Amniotic epithelial cell (primary cell): ENCODE data around the gene NCKAP5.
A peak's percentile ranks its signal among the peaks of the same experiment; 100 is the strongest.

ENCODE experiments used
- DNase-seq: peaks from one replicate; pipeline ENCODE4 v3.0.0-alpha.2; 2010; ENCODE audit warnings: low read depth

NCKAP5 gene

DNA sequence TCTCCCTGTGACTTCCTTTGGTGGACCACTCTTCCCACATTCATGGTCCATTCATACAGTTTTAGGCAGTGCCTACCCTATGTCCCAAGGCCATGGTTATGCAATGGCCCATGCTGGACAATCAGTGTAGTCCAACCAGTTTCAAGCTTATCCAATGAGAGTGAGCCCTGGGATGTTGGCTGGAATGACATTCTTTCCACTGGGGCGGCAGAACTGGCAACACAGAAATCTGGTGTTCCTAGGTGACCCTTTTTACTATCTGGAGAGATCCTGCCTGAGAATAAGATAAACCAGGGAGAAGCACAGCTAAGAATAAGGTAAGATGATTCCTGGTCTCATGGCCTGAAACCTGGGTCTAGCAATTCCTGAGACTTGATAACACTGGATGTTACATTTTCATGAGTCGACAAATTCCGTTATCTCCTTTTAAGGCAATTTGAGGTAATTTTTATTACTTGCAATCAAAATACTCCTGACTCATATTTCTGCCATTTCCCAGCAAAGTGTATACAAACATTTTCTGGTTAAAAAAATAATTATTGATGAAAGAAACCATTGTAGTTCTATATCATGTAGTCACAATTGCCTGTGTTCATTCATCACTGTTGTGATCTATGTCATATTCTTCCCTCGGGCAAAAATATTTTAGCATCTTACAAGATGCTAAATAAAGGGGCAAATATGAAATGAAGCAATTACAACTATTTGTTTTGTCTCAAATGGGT, 626.8 kb downstream of the NCKAP5 start:
- DNase-seq = no peak

DNA sequence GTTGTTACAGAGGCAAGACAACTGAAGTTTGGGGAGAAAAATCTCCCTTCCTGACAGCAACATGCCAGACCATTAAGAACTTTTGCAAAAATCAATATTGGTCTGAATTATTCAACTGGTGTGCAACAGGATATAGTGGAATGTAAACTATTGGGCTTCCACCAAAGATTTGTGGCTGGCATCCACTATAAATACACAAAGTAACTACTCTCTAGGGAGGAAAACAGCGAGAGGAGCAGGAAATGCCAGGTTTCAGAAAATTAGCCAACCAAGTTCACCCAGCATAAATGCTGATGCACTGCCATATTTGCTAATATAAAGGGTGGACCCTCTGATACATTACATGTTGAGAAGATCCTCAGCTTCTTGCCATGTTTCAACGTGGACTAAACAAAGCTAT, 630.6 kb downstream of the NCKAP5 start:
- no peak for DNase-seq

DNA sequence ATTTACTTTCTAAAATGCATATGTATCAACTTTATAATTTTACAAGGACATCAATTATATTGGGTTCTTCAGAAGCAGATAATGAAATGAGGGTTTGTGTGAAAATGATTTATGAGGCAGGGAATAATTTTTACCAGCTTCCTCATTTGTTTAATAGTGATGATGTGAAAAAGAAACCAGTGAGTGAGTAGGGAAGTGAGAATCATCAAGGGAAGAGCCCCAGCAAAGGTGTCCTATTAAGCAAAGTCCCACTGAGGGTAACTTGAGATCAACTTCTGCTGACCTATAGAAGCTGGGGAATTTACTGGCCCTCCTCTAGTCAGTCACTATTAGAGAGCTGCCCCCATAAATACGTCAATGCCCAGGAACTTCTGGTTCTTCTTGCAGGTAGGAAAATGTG, 631.5 kb downstream of the NCKAP5 start:
- DNase-seq = no peak

DNA sequence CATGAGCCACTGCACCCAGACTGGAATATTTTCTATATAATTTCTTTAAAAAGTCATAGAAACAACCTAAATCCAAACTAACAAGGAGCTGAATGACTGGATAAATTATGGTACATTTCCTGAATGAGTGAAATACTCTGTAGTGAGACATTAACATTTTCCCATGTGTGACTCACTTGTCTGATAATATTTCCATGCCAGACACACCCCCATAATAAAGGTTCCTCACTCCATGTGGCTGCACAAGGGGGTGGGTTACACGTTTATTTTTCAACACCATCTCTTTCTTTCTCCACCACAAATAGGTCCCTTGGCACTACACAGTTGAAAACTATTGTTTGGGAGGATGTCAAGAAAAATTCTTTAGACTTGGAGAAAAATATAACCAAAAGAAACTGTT, 632.0 kb downstream of the NCKAP5 start:
- no peak for DNase-seq

DNA sequence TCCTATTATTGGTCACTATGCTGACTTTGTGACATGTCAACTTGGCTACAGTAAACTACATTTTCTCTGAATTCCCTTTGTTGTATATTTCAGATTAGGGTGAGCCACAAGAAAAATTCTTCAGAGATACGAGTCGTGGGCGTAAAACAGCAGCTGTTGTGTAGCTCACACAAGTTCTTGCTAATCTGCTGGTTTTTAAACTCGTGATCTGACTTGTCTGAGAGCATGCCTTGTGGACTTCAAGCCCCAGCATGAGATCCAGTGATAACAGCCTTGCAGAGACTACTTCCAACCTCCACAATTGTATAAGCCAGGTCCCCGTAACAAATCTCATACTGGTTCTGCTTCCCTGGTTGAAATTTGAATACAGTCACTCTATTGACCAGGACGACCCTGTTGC, 638.5 kb downstream of the NCKAP5 start:
- DNase-seq = peak; percentile 7

DNA sequence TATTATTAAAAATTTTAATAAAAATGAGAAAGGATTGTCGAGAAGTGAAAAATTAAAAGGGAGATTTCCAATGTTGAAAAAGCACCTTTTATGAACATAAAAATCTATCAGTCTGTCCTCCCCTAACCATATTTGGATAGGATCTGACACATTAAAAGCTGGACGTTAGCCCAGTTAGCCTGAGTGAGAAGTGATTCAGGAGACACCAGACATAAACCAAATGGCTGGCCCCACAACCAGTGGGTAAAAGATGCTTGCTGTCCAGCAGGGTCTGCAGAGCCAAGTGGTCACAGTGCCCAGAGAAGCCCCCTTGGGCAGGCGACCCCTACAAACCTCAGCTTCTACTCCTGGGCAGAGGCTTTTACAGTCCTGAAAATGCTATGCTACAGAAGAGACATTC, 644.5 kb downstream of the NCKAP5 start:
- DNase-seq = peak; percentile 15

DNA sequence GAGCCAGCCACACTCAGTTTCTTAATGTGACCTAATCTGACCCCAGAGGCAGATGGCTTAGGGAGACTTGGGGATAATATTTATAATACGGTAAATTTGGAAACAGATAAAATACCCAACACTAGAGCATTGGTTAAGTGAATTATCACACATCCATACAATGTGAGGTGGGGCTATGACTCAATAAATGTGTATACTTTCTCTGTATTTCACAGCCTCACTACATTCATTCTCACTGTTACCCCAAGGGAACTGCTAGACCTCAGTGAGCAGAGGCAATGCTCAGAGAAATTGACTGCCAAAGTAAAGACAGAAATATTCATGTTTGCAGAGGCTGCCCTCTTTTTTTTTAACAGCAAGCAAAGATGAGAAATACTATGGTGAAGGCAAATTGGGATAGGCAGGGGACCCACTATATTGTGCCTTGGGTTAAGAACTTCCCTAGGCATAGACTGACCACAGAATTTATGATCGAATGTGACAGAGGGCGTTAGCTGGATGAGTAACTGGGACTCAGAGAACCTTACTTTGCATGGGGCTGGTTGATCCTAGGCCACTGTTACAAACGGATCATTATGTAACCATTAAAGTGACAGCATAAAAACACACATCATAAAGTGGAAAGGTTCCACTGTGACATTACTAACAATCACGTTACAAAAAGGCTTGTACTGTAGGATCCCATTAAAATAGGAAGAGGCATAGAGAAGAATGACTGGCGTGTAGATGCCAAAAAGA, 652.3 kb downstream of the NCKAP5 start:
- no peak for DNase-seq

DNA sequence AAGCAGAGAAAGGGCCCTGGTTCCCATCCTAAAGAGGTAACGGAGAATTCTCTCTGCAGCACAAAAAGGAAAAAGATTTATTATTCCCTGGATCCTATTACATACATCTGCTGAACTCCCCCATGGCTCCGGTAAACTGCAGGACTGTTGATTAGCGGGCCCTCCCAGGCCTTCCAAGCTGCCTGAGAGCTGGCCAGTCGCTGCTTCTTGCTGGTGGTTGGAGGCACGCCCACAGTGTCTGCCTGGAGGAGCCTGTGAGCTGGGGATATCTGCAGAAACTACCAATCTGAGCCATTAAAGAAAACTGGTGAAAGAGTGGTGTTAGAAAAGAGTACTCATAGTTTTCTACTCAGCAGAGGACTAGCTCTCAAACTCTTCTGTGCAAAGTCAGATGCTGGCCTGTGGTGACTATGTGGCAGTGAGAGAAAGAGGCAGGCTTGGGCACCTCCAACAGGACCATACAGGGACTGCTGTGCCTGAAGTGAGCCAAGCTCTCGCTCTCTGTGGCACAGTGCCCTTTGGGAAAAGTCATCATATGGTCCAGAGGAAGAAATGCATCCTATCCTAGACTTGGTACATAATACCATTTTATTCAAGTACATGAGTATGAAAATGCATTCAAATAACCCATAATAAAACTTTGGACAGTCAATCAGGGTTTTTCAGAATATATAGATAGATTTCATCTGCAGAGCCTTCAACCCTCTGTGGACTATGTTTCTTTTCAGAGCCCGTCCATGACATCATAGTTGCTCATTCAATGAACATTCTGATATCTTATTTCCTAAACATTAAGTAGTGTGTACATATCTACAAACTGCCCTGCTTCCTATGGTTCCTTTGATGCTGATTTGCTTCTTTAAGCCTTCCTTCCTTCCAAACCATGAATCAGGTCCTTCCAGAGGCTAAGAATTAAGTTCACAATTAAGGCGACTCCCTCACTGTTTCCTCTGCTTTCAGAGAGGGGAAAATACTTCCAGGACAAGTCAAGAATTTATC, 656.2 kb downstream of the NCKAP5 start:
- no peak for DNase-seq

DNA sequence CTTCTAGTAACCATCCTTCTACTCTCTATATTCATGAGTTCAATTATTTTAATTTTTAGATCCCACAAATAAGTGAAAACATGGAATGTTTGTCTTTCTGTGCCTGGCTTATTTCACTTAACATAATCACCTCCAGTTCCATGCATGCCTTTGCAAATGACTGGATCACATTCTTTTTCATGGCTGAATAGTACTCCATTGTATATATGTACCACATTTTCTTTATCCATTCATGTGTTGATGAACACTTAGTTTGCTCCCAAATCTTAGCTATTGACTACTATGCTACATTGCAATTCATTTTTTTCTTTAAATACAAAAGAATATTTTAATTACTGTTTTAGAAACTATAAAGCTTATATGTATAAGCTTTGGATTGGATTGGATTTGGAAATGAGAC, 657.8 kb downstream of the NCKAP5 start:
- no peak for DNase-seq

DNA sequence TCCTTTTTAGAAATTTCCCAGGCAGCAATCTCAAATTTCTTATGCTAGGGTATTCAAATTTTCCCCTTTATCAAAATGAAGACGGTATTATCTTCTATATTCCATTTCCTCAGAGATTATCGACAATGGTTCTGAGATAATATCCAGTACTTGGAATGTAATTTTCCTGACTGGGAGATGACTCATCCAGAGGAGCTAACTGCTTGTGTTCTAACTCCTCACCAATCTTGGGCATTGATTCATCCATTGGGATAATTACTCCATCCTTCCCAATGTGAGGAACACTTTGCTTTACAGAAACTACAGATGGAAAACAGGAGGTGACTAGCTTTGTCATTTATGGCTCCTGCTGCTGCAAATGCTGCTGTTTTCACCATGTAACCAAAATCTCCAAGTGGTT, 658.8 kb downstream of the NCKAP5 start:
- DNase-seq = no peak

DNA sequence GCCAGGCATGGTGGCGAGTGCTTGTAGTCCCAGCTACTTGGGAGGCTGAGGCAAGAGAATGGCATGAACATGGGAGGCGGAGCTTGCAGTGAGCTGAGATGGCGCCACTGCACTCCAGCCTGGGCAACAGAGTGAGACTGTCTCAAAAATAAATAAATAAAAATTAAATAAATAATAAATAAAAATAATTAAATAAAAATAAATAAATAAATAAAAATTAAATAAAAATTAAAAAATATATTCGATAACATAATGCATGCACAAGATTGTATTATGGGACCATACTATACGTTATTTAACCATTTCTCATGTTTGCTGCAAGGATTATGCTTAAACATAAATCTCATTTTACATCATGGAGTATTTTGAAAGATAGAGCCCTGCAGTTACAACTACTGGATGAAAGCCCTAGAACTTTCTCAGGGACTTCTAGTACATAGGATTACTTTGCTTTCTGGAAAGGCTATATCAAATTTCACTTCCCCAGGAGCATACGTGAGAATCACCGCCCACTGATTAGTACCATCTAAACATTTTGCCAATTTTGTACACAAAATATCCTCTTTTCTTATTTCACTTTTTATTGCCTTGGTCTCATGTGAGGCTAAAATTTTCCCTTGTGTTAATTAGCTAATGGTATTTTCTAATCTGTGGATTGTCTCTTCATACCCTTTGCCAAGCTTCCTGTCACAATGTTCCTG, 664.0 kb downstream of the NCKAP5 start:
- DNase-seq = no peak

DNA sequence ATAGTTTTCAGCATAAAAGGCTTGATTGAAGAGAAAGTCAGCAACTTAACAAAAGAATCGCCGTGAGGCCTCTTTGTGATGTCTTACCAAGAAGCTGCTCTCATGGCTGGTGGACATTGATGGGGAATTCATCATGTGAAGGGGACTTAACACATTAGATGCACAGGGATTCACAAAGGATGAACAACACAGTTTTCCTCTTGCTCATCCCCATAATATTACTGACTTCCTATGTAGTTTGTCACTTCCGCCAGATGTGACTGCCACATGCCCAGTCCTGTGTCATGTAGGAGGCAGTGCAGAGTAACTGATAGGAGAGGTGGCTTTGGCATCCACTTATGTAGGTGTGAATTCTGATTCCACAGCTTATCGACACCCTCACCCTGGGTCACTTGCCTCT, 665.6 kb downstream of the NCKAP5 start:
- no peak for DNase-seq

DNA sequence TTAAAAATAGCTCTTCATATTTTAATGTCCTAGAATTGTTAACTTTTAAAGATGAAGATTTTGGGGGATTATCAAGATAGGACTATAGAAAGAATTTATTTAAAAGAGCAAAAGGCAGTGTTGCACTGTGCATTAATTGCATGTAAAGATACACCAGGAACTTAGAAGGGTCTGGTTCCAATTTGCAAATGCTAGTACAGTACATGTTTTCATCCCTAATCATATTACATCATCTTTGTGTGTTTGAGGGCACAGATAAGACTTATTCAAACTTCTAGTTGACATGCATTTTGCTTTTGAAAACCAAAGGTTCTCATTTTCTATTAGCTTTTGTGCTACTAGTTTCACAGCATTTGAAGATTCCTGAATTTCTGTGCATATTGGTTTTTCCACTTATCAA, 666.6 kb downstream of the NCKAP5 start:
- no peak for DNase-seq

DNA sequence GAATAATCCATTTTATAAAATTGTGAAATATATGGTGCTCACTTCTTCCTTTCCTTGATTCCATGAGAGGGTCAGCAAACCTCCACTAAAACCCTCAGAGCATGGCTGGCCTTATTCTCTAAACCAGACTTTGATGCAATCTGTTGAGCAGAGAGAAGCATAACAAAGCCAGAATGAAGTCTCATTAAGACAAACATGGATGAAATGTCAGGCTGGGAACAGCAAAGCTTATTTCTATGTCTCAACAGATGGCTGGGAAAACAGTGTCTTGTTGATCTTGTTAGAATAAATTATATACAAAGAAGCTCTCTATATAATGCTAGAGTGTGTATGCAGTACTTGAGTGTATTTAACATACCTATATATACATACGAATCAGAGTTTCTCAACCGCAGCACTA, 671.2 kb downstream of the NCKAP5 start:
- no peak for DNase-seq

DNA sequence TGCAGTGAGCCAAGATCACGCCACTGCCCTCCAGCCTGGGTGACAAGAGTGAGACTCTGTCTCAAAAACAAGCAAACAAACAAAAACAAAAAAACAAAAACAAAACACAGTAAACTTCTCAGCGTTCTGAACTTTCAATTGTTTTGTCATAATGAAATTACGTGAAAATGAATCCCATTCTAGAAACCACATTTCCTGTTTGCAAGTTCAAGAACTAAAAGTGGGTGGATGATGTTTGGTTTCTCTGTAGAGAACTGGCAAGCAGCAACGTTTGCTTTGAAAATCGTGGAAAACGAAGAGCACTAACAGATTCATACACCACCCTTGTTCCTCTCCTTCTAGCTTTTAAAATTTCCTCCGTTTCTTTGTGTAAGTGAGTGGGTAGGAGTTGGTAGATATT, 672.2 kb downstream of the NCKAP5 start:
- no peak for DNase-seq

DNA sequence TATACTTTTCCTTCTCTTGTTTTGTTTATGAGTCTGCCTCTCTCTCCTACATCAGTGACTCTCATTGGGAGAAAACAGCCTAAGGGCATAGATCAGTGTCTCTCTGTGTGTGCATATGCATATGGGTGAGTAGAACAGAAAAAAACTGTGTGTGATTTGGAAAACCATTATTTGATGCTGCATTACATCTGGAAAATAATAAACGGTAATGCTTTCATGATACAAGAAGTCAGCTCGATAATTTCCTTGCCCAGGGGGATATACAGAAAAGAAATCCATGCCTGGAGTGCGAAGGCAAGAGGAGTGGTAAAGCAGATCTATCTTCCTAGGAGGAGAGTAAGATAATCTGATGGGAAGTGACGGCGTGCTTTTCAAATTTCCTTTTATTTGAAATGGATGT, 676.8 kb downstream of the NCKAP5 start:
- no peak for DNase-seq

DNA sequence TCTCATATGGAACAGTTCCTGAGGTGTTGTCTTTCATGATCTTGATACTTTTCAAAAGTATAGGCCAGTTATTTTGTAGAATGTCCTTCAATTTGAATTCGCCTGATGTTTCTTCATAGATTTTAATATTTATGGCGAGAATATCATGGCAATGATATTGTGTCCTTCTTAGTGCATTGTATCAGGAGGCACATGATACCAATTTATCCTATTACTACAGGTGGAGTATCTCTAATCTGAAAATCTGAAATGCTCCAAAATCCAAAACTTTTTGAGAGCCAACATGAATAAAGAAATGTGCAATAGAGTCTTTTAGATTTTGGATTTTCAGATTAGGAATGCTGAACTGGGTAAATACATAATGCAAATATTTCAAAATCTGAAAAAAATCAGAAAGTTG, 681.7 kb downstream of the NCKAP5 start:
- no peak for DNase-seq

DNA sequence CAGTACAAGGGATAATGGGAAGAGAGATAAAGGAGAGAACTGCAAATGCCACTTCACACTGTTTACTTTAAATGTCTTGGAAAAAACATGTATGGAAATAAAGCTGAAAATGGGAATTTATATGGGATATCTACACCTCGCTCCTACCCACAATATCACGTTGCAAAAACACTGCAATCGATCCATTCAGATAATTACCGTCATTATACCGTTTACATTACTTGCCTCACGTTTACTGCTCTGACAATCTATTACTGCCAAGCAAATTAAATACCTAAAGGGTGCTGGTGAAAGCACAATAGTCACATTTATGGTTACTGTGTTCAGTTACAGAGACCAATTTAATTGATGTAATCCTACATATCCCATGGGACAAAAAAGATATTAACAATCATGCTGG, 683.6 kb downstream of the NCKAP5 start:
- DNase-seq = no peak

DNA sequence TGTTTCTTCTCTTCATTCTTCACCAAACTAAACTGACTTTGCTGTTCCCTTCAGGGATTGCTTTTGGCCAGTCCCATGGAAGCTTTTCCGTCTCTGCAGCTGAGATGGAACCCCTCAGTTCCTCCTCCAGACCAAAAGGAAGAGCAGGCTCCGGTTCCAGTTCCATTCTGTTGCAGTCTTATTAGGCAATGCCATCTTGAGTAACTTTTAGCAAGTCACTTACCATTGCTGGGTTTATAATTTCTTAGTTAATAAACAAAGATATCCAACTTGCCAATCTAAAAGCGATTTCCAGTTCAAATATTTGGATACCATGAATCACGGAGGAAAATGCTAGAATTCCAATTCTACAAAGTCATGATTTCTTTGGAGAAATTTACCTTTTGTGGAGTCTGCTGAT, 684.0 kb downstream of the NCKAP5 start:
- no peak for DNase-seq

DNA sequence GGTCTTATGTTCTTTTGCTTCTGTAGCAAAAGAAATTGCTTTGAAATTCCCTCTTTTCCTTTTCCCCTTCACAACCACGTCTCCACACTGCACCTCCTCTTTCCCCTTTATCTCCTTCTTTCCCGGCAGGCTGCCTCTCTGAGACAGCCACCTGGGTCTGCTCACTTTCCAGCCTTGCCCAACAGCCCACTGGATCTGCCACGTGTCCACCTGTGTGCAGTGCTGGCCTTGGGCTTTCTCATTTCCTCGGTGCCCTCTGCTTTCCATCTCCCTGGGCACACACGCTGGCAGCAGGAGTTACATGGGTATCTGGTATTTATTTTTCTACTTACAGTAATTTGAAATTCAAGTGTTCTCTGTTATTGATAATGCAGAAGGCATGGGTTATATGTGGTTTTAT, 684.8 kb downstream of the NCKAP5 start:
- DNase-seq = no peak

DNA sequence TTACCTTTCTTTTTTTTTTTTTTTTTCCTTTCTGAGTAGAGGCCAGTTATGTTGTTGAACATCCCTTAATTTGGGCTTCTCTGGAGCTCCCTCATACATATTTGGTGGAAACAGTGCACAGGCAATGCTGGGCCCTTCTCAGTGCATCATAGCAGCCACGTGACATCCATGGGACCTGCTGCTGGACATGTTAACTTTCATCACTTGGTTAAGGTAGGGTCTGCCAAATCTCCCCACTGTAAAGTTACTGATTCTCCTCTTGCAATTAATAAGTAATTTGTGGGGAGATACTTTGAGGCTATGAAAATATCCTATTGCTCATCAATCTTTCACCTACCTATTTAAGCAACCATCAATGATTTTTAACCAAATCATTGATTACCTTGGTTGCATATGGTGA, 686.7 kb downstream of the NCKAP5 start:
- DNase-seq = no peak

DNA sequence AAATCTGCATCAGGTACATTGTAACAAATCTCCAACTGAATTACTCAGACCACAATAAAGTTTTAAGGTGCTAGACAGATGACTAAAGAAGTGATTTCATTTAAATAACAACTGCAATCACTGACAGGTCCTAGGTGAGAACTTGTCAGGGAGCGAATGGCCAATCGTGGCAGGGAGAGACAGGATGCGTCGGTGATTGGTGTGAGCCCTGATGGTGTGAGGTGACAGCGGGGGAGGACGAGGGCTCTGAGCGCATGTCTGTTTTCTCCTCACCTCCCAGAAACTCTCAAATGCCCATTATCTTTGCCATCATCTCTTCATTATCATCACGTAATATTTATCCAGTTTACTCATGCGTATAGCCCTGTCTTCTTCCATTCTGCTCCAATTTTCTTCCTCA, 690.3 kb downstream of the NCKAP5 start:
- DNase-seq = no peak
